ENCODE measurements around the gene SLC18A2. TPM values are rescaled to one million over a fixed set of nuclear protein-coding genes. Genes with fewer than 3 reads are reported as not detected.

Gene SLC18A2
- total and polyA plus RNA-seq, 10 donors: 0.02 to 0.92 (median 0.28) TPM

DNA sequence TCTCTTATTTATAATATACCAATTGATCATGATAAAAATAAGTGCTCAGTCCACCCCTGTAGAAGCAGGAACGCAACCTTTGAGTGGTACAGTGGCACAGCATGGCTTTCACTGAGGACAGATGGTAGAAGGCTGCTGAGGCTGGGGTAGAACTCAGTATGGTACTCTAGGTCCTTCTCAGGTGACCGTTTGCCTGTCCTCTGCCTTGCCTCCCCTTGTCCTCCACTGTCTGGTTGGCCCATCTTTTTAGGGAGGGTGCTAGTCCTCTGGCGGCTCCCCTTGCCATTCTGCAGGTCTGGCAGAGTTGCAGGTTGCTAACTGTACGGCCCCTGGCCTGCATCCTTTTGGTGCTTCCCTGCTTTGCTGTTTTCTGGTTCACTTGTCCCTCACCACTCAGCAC is 27.3 kb downstream of the SLC18A2 start:
- H3K27ac ChIP-seq: no peak overlapping the region
- no peaks in the 10 kb centered on the region for H3K4me1 ChIP-seq
- TF ChIP-seq, protein P1, sequence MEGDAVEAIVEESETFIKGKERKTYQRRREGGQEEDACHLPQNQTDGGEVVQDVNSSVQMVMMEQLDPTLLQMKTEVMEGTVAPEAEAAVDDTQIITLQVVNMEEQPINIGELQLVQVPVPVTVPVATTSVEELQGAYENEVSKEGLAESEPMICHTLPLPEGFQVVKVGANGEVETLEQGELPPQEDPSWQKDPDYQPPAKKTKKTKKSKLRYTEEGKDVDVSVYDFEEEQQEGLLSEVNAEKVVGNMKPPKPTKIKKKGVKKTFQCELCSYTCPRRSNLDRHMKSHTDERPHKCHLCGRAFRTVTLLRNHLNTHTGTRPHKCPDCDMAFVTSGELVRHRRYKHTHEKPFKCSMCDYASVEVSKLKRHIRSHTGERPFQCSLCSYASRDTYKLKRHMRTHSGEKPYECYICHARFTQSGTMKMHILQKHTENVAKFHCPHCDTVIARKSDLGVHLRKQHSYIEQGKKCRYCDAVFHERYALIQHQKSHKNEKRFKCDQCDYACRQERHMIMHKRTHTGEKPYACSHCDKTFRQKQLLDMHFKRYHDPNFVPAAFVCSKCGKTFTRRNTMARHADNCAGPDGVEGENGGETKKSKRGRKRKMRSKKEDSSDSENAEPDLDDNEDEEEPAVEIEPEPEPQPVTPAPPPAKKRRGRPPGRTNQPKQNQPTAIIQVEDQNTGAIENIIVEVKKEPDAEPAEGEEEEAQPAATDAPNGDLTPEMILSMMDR (IDR thresholded peaks at IDR 0.05 in 8 of 11, conservative IDR thresholded peaks at IDR 0.05 in 3 of 11): no peak
- TF ChIP-seq POLR2A (IDR thresholded peaks at IDR 0.05) (no peak), POLR2AphosphoS5 (IDR thresholded peaks at IDR 0.05) (no peak)
- H3K36me3 ChIP-seq: peaks cover 0 to 3% (median 0%) of the 10 kb centered on the region in 6 donors
- WGBS, 5 donors: 90 to 94% (median 92%) methylated on average over 4 of the region's 4 CpGs
- no peaks in the 10 kb centered on the region for H3K9me3 ChIP-seq
- DNase-seq: no peak
- intact Hi-C loops (cut with DNase I; ENCODE audit: low total_unique reads): no loop called here
- H3K27me3 ChIP-seq (replicated peaks in 1 of 7): peaks cover 0 to 15% (median 0%) of the 10 kb centered on the region in 7 donors
- no peak overlapping the region for H3K4me3 ChIP-seq

DNA sequence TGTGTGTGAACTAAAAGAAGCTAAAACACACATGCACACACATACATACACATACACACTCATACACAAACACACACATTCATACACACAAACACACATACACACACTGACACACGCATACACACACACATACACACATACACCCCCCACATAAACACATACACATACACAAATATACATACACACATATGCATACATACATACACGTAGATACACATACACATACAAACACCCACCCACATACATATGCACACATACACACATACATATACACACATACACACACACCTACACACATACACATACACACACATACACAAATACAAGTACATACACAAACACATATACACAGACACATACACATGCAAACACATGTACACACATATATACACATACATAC is 28.0 kb downstream of the SLC18A2 start:
- no peak overlapping the region for H3K4me3 ChIP-seq
- no peaks in the 10 kb centered on the region for H3K9me3 ChIP-seq
- no peaks in the 10 kb centered on the region for H3K4me1 ChIP-seq
- TF ChIP-seq, protein P1 (IDR thresholded peaks at IDR 0.05 in 8 of 11, conservative IDR thresholded peaks at IDR 0.05 in 3 of 11): no peak
- no peak for TF ChIP-seq POLR2A (IDR thresholded peaks at IDR 0.05)
- no peak for TF ChIP-seq POLR2AphosphoS5 (IDR thresholded peaks at IDR 0.05)
- H3K27me3 ChIP-seq (replicated peaks in 1 of 7): peaks cover 0 to 9% (median 0%) of the 10 kb centered on the region in 7 donors
- intact Hi-C loops (cut with DNase I; ENCODE audit: low total_unique reads): no loop called here
- 91 to 100% (median 95%) methylated on average over 2 of the region's 2 CpGs for WGBS, 5 donors
- H3K36me3 ChIP-seq: peaks cover 0 to 3% (median 0%) of the 10 kb centered on the region in 6 donors
- no peak for DNase-seq
- no peak overlapping the region for H3K27ac ChIP-seq

DNA sequence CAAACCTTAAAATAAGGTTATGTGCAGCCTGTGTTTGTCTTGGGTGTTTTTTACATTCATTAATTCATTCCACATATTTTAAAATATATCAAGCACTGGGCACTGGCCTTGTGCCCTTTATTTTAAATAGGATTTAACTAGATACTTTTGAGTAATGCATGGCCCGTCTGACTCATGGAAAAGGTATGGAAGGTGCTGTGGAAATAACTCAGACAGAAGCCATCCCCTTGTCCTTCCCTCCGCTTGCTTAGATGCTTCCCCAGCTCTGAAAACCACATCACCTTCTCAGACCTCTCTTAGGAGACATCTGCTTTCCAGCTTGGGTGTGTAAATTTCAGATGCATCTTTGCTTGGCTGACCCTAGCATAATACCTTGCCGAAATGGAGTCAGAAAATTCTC is 30.5 kb downstream of the SLC18A2 start:
- peaks cover 0 to 3% (median 0%) of the 10 kb centered on the region in 6 donors for H3K36me3 ChIP-seq
- H3K27me3 ChIP-seq (replicated peaks in 1 of 7): no peaks in the 10 kb centered on the region
- no peak for DNase-seq
- TF ChIP-seq POLR2A (IDR thresholded peaks at IDR 0.05) (no peak), POLR2AphosphoS5 (IDR thresholded peaks at IDR 0.05) (no peak)
- TF ChIP-seq, protein P1 (IDR thresholded peaks at IDR 0.05 in 8 of 11, conservative IDR thresholded peaks at IDR 0.05 in 3 of 11): no peak
- no peak overlapping the region for H3K27ac ChIP-seq
- no peak overlapping the region for H3K4me3 ChIP-seq
- intact Hi-C loops (cut with DNase I; ENCODE audit: low total_unique reads): no loop called here
- WGBS, 5 donors: 90 to 95% (median 93%) methylated on average over 3 of the region's 3 CpGs
- no peaks in the 10 kb centered on the region for H3K9me3 ChIP-seq
- no peaks in the 10 kb centered on the region for H3K4me1 ChIP-seq

DNA sequence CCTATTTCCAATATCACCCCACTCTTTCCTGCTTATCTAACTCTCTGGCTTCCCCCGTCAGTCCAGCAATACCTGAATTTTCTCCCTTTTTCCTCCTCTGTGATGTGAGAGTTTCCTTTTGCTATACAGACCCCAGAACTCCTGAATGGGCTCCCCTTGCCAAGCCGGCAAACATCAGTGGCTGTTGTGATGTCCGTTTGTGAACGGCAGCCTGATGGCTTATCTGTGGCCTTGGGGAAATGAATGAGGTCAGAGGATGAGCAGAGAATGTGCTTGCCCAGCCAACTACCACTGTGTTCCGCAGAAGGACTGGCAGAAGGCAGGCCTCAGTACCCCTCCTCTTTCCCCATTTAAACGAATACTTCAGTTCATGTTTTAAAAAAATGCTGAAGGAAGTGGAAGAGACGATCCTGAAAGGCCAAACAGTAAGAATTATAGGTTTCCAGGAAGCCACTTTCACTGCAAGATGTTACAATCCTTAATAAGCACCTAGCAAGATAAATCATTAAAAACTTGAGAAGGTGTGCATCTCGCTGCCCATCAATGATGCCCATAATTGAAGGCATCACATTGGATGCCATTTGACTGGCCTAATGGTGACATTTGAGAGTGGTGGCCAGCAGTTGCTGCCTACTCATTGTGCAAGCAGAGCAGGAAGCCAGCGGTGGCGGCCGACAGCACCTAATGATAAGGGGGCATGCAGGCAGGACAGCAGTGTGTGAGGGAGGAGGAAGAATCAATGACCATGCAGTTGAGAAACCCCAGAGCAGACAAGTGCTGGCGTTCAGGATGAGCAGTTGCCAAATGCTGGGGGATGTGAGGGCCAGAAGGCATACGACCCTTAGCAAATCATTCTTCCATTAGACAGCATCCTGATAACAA is 31.5 kb downstream of the SLC18A2 start:
- WGBS, 5 donors: 47 to 71% (median 57%) methylated on average over 12 to 13 of the region's 13 CpGs
- Histone ChIP-seq H3K4me1 (no peaks in the 10 kb centered on the region), H3K27me3 (replicated peaks in 1 of 7) (no peaks in the 10 kb centered on the region), H3K27ac (no peak overlapping the region), H3K9me3 (no peaks in the 10 kb centered on the region), H3K4me3 (no peak overlapping the region), H3K36me3 (peaks cover 0 to 7% (median 0%) of the 10 kb centered on the region in 6 donors)
- TF ChIP-seq, protein P1 (IDR thresholded peaks at IDR 0.05 in 8 of 11, conservative IDR thresholded peaks at IDR 0.05 in 3 of 11): no peak
- TF ChIP-seq POLR2AphosphoS5 (IDR thresholded peaks at IDR 0.05): peak in 1 of 3 donors; percentile 20
- intact Hi-C loops (cut with DNase I; ENCODE audit: low total_unique reads): no loop called here
- no peak for DNase-seq
